Left forelimb (tissue), 1 donor: ENCODE measurements around the gene PGRMC2.

Experiments
- DNase-seq: peaks from one replicate; pipeline ENCODE4 v3.0.0-alpha.2; 2018; ENCODE audit warnings: low spot score

Gene PGRMC2, protein sequence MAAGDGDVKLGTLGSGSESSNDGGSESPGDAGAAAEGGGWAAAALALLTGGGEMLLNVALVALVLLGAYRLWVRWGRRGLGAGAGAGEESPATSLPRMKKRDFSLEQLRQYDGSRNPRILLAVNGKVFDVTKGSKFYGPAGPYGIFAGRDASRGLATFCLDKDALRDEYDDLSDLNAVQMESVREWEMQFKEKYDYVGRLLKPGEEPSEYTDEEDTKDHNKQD

DNA sequence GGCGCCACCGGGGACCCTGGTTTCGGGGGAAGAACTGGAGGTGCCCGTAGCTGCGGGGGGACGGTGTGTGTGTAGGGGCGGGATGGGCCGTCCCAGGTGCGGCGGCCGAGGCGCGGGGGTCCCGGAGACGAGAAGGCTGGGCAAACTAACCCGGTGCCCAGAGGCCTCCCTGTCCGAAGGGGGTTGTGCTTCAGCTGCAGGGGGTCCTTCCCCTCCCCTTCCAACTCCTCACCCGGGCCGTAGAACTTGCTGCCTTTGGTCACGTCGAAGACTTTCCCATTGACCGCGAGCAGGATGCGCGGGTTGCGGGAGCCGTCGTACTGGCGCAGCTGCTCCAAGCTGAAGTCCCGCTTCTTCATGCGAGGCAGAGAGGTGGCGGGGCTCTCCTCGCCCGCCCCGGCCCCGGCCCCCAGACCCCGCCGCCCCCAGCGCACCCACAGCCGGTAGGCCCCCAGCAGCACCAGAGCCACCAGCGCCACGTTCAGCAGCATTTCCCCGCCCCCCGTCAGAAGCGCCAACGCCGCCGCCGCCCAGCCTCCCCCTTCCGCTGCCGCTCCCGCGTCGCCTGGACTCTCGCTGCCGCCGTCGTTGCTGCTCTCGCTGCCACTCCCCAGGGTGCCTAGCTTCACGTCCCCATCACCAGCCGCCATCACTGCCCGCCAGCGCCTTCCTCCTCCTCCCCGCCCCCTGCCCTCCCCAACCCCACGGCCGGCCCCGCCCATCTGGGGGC, at the start of gene PGRMC2:
Gene PGRMC2, minus strand, starts transcription at position 673 of the 730 bp plus-strand sequence. Its CDS starts 23 bp downstream, at position 650.
- no peak for DNase-seq

DNA sequence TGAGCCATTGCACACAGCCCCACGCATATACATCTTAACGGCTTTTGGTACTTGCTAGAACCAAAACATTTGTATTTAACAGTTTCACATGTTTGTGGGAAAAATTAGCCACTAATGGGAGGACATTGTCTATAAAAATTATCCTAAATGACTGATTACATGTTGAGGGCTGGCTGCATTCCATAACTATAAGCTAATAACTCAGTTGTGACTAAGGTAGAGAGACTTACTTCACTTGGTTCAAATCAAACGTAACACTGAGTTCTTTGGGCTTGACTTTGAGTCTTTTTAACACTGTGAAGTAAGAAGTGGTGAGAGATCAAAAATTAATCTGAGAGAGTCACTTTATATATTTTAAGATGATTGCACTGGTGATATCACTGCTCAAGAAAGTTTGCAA, 47.9 kb upstream of the PGRMC2 start:
- DNase-seq: no peak

DNA sequence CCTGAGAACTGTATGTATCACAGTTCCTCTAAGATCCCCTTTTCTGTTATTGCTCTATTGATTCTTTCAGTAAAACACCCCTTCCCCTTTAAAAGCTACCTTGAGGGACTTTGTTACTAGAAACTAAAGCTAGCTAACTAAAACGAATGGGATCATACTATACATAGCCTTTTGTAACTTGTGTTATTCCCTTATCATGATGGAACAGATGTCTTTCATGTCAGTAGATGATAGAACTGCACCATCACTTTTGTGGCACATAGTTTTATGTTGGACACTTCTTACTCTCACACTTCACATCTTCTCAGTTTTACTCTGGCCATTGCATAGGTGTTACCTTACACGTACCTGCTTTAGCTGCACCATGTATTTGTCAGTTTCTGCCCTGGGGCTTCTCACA, 46.6 kb upstream of the PGRMC2 start:
- DNase-seq: no peak

DNA sequence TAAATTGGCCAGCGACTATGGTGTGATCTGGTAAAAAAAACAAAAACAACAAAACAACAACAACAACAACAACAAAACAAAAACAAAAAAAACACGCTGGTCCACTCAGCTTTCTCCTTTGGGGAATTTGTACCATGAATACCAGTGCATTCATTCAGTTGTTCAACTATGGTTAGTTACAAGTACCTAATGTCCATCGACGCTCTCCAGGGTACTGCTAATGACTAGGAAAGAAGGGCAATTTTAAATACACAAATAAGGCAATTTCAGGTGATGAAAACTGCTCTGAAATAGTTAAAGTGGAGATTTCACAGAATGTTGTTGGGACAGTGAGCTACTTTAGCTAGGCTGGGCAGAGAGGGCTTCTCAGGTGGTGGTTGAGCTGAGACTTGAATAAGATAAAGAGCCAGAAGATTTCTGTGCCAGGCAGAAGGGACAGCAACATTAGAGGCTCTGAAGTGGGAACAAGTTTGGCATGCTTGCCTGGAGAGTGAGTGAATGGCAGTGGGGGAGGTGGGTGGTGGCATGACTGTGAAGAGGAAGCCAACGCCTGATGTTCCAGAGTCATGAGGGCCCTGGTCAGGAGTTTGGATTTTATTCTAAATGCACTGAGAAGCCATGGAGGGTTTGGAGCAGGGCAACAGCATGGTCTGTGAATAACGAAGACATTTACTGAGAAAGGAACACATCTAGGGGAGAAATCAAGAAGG, 45.9 kb upstream of the PGRMC2 start:
- no peak for DNase-seq

DNA sequence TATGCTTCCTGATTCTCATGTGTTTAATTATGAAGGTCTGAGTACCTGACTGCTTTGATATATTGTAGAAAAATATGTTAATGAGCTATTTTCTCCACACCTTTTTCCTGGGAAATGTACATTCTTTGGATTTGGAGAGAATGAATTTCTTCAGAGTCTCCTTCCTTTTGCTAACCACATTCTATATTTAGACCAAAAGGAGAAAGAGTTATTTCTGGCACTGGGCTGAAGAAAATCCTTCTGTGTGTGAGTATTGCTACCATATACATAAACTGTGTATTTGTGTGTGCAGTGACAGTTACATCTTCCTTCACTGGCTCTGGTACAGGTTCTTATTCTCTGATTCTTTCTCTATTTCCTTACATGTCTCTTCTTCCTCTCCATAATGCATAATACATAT, 44.5 kb upstream of the PGRMC2 start:
- no peak for DNase-seq

DNA sequence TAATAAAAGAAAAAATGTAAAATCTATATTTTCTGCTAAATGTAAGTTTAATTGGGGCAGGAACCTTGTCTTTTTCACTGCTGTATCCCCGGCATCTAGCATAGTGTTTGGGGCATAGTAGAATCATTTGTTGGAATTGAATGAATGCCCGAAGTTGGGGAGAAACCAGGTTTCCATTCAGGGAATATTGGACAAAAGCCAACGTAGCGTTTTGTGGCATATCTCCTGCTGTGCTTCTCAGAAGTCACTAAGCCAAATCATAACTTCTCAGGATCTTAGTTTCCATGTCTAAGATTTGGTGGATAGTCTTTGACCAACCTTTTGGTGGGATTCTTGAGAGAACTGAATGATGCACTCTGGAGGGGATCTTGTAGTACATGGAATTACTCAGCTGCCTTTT, 42.0 kb upstream of the PGRMC2 start:
- DNase-seq: no peak

DNA sequence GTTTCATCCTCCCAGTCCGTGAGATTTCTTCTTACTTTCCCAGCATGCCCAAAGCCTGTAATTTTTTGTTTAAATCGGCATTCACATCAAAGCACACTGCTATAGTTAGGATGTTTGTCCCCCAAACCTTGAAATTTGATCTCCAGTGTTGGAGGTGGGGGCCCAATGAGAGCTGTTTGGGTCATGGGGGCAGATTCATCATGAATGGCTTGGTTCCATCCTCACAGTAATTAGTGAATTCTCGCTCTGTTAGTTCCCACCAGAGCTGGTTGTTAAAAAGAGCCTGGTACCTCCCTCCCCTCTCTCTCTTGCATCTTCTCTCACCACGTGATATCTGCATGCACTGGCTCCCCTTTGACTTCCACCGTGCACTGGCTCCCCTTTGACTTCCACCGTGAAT, 40.5 kb upstream of the PGRMC2 start:
- DNase-seq: no peak

DNA sequence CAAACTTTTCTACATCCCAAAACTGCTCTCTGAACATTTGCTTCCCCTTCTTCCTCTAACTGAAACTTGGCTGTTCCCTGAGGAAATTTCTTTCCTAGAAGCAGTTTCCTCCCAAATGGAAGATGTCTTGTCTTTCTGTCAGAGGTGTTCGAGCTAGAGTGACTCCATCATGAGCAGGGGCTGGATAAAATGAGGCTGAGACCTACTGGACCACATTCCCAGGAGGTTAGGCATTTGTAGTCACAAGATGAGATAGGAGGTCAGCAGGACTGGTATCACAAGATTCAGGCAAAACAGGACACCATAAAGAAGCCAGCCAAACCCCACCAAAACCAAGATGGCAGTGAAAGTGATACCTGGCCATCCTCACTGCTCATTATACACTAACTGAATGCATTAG, 35.8 kb upstream of the PGRMC2 start:
- no peak for DNase-seq

GRCh38 chr4:128322986-128323385, 35.4 kb upstream of the PGRMC2 start:
- DNase-seq: no peak

- no peak for DNase-seq
Measured at GRCh38 chr4:128322311-128322710, 34.7 kb upstream of the PGRMC2 start.

DNA sequence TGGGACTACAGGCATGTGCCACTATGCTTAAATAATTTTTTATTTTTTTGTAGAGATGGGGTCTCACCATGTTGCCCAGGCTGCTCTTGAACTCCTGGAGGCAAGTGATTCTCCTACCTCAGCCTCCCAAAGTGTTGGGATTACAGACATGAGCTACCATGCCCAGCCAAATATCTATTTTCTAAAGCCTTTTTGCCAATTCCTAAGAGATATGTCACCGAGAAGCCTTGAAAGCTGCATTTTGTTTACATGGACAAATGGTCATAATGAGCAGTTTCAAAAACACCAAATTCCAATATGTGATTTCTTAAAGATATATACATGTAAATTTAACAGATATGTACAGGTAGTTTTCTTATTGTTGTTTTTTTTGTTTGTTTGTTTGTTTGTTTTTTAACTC, 33.0 kb upstream of the PGRMC2 start:
- DNase-seq: no peak

- no peak for DNase-seq
Measured at GRCh38 chr4:128315756-128316520, 28.3 kb upstream of the PGRMC2 start.

DNA sequence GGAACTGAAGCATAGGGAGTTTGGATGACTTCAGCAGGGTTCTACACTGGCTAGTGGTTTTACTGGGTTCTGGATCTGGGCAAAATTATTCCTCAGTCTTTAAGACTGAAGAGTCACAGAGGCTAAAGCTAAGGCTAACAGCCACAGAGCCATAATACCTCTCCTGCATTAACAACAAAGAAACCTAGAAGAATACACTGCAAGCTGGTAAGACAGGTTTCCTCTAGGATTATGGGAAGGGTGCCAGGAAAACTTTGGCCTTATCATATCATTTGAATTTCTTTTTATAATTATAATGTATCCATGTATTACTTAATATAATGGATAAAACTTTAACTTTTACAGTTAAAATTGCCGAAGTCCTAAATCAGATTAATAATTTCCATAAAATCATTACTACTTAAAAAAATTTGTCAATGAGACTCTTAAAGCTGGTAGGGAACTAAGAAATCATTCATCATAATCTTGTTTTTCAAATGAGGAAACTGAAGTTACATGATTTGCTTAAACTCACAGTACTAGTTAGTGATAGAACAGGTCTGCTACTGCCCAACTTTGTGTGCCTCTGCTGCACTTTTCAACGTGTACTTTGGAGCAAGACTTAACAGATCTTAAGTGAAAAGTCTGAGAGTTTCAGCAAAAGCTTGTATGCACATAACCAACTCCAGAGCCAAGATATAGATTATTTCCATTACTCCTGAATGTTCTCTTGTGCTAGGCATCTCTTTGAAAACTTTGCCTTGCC, 24.2 kb upstream of the PGRMC2 start:
- no peak for DNase-seq

DNA sequence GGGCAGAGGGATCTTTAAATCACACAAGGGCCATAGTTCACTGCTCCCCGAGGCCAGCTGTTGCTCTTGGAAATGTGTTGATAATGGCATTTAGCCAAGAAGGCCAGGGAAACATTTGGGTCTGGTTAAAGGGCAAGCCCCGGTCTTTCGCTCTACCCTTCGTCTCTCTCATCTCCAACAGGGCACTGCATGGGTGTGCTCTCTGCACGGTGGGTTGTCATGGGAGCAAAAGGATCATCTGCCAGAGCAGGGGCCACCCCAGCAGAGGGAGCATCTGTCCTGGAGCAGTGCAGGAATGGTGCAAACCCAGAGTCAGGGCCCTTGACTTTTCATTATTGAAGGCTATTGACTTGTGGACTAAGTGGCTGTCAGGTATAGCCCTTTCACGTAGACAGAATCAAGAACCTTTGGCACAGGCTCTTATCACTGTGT, 22.7 kb upstream of the PGRMC2 start:
- DNase-seq: no peak

DNA sequence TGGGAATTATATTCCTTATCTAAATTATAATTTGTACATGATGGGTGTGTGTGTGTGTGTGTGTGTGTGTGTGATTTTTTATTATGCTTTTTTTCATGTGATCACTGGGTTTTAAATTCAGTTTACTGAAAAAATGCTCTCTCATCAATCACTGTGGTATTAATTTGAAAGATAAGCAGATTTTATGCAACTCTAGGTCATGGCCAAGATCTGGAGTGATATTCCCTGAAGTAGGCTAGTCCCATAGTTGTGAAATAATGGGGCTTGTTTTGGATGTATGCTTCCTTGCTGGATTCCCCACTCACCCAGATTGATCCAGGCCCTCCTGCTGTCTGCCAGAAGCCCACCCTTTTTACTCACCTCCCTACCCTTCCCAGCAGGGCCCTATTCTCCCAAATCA, 22.0 kb upstream of the PGRMC2 start:
- no peak for DNase-seq

DNA sequence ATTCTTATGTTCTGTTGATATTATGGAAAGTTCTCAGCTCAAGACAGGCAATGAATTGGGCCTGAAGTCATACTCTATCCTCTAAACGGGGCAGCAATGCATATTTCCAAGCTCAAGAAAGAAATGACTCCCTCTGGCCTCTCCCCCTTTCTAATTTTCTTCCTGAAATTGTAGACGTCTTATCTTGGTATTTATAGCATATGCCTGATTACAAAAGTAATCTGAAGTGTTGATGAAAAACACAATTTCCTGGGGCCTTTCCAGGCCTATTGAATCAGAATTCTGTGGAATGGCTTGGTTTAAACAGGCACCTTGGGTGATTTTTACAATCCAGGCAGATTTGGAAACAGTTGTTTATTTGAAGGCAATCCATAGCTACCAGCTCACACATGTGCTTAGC, 21.4 kb upstream of the PGRMC2 start:
- DNase-seq: no peak

- no peak for DNase-seq
Measured at GRCh38 chr4:128307123-128307571, 19.5 kb upstream of the PGRMC2 start.

DNA sequence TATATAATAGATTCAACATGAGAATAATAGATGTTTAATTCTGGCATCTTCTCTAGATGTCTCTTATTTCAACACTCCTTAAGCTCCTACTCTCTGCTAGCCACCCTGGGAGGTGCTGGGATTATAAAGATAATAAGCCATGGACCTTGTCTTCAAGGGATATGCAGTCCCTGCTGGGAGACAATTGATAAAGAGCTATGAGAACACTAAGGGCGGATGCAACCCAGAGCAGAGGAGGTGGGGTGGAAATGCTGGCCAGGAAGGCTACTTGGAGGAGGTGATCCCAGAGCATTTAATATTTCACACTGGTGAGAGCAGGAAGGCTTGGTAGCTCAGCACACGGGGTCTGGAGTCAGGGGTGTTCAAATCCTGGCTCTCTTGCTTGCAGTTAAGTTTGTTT, 18.3 kb upstream of the PGRMC2 start:
- DNase-seq: no peak

DNA sequence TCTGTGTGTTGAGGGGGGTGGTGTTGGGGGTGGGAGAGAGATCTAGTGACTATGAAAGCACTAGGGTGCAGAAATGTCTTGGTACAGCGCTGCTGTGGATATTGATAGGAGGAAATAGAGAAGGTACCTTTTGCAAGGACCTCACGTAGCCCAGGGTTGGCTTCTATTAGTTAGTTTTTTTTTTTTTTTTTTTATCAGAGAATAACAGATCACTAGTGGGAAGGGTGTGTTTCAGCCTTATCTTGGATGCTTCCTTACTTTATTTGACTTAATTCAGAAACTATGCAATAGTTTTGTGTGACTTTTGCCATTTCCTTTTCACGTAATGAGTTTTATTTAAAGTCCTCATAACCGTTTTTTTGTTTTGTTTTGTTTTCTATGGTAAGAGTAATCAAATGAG, 16.4 kb upstream of the PGRMC2 start:
- no peak for DNase-seq

DNA sequence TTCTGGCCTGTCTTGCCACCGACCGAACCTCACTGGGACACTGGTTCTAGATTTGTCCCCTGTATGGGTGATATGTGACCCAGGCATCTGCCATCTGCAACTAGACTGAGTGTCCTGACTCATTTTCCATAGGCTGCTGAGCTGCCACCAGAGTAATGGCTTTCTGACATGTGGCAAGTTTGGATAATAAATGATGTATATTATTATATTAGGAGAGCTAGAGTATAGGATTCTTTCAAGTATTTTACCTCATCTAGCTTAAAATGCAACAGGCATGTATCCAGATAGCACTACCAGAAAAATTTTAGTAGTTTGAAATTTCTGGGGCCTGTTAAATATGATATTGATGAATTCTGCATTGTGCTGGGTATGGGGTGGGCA, 15.8 kb upstream of the PGRMC2 start:
- DNase-seq: no peak

DNA sequence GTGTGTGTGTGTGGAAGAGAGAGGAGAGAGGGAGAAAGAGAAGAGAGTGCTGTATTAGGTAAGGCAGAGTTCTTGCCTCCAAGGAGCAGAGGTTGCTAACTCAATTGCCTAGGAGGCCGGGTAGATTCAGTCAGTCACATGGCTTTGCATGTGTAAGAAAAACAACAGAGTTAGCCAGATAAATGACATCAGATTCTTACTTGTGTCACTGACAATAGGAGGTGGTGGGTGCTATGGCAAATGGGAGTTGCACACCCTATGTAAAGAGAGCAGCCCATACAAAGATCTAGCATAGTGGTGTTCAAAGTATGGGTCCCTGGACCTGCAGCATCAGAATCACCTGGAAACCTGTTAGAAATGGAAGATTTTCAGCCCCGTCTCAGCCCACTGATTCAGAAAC, 14.4 kb upstream of the PGRMC2 start:
- DNase-seq: no peak

DNA sequence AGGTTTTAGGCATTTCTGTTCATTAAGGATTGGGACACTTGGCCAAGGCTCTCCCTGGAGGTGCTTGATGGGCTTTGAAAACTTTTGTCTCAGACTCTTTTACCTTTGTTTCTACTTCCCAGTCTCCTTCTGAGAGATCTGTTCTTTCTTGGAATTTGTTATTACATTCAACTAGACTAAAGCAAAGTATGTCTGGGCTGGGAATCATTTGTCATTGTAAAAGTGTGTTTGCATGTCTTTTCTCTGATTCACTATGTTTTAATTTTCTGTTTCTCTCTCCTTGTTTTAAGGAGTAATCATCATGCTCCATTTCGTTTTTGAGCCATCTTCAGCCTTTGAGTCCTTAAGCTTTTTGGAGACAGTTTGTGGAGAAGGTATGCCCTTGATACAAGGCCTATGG, 12.2 kb upstream of the PGRMC2 start:
- no peak for DNase-seq
